ENCODE data around the gene CEACAM4. TPM values are rescaled to one million over a fixed set of nuclear protein-coding genes. Genes with fewer than 3 reads are reported as not detected.
A peak's percentile ranks its signal among the peaks of the same experiment; 100 is the strongest.

The CEACAM4 gene
- total RNA-seq, 1 experiment from 2014 or later, result not detected

DNA sequence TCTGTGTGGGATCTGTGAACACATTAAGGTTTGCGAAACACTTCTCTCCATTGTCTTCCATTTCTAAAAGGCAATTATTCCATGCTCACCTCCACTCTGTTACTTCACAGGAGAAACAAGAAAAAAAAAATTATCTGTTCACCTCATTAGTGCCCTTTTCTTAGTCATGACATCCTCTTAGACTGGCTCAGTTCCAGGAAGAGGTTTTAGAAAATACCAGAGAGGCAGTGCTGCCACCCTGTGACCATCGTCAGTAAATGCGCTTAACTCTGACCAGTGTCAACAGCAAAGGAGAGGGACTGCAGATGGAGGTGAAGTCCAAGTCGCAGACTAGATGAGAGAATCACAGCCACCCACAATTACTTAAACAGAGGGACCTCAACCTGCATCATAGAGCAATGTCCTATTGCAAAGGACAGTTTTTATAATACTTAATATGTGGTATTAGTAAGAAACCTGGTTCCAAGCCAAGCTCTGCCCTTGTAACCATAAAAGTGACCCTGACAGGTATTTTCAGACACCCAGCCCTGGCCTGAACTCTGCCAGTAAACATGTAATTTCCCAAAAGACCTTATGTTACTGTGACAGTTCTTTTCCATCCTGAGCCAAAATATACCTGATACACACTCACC is 31.5 kb downstream of the CEACAM4 start:
- H3K4me3 ChIP-seq (replicated peaks in 1 of 2; ENCODE audit: low read depth in 1 of 2, low read length in 2 of 2), result no peak overlapping the region
- no peaks in the 10 kb centered on the region for H3K79me2 ChIP-seq (ENCODE audit: insufficient read depth, low read length)
- RAD21 ChIA-PET (ENCODE audit: low non-redundant PET in 1 of 2, low total read pairs in 2 of 2, uncharacterized antibody in 2 of 2, unreplicated experiment in 2 of 2), result interaction anchor here in 1 of 2 experiments (0.7 kb wide), 1 partner anchor 335 kb away, joined by 3 read pairs; no protein-coding TSS in a partner anchor
- H3K27ac ChIP-seq (ENCODE audit: low read depth, low read length), result no peak overlapping the region
- no peak overlapping the region for H2AFZ ChIP-seq (ENCODE audit: low read depth, low read length, poor library complexity, severe bottlenecking)
- CTCF ChIA-PET, result interaction anchor here (1.2 kb wide), 1 partner anchor 25 kb away, joined by 3 read pairs; no protein-coding TSS in a partner anchor
- H3K36me3 ChIP-seq (ENCODE audit: control insufficient read depth in 1 of 2, insufficient read depth in 2 of 2, low read length in 2 of 2), result no peaks in the 10 kb centered on the region
- H3K4me1 ChIP-seq (ENCODE audit: control insufficient read depth in 1 of 2, insufficient read depth in 2 of 2, low read length in 2 of 2), result no peaks in the 10 kb centered on the region
- no peaks in the 10 kb centered on the region for H3K9me3 ChIP-seq (ENCODE audit: control insufficient read depth in 1 of 2, insufficient read depth in 1 of 2, low read depth in 1 of 2, low read length in 2 of 2)
- peaks cover 16% of the 10 kb centered on the region; the same call in 1 of the 2 replicates for H3K27me3 ChIP-seq (ENCODE audit: insufficient read depth, low read length)
- H4K20me1 ChIP-seq (ENCODE audit: insufficient read depth), result no peaks in the 10 kb centered on the region
- intact Hi-C loops (cut with micrococcal nuclease), result loop anchor here (1.0 kb wide), 1 partner anchor 146 kb away; no protein-coding TSS in a partner anchor
- POLR2A ChIA-PET, result interaction anchor here (1.2 kb wide), 1 partner anchor 156 kb away, joined by 3 read pairs; the partner anchor contains the start of gene DMAC2
- H3K4me2 ChIP-seq (ENCODE audit: low read length), result no peak overlapping the region
- TF ChIP-seq SIN3A (IDR thresholded peaks at IDR 0.05; ENCODE audit: low read depth) (no peak), POLR2AphosphoS5 (IDR thresholded peaks at IDR 0.05; ENCODE audit: low read depth, low read length) (peak; percentile 25; the same call in 1 of the 2 replicates), RAD21 (IDR thresholded peaks at IDR 0.05; ENCODE audit: low read depth) (peak; percentile 67), TCF7L2 (IDR thresholded peaks at IDR 0.05; ENCODE audit: borderline replicate concordance, extremely low read depth, insufficient read depth, insufficient read length) (no peak), YY1 (IDR thresholded peaks at IDR 0.05; ENCODE audit: extremely low read depth, insufficient replicate concordance, low read depth, low read length) (no peak), MAX (IDR thresholded peaks at IDR 0.05) (no peak), CBX3 (IDR thresholded peaks at IDR 0.05; ENCODE audit: low read depth) (no peak)
- TF ChIP-seq, protein P1, sequence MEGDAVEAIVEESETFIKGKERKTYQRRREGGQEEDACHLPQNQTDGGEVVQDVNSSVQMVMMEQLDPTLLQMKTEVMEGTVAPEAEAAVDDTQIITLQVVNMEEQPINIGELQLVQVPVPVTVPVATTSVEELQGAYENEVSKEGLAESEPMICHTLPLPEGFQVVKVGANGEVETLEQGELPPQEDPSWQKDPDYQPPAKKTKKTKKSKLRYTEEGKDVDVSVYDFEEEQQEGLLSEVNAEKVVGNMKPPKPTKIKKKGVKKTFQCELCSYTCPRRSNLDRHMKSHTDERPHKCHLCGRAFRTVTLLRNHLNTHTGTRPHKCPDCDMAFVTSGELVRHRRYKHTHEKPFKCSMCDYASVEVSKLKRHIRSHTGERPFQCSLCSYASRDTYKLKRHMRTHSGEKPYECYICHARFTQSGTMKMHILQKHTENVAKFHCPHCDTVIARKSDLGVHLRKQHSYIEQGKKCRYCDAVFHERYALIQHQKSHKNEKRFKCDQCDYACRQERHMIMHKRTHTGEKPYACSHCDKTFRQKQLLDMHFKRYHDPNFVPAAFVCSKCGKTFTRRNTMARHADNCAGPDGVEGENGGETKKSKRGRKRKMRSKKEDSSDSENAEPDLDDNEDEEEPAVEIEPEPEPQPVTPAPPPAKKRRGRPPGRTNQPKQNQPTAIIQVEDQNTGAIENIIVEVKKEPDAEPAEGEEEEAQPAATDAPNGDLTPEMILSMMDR (IDR thresholded peaks at IDR 0.05 in 2 of 3, conservative IDR thresholded peaks at IDR 0.05 in 1 of 3; ENCODE audit: borderline replicate concordance in 1 of 3, insufficient read depth in 1 of 3, low read depth in 2 of 3, low read length in 2 of 3), result peak; percentile 61 to 83 (median 78); a peak in 5 of 6 replicates
- peak; percentile 74 for DNase-seq (ENCODE audit: low read depth, low spot score)
- BruUV-seq (replicated peaks), result no TSS peak
- peak; percentile 75 for ATAC-seq
- no peak overlapping the region for H3K9ac ChIP-seq (ENCODE audit: low read length)
- H3K9me2 ChIP-seq (ENCODE audit: insufficient read depth), result no peaks in the 10 kb centered on the region

Data from HCT116 (cell line).